Forelimb muscle (tissue), 1 donor: ENCODE measurements around the gene PPM1F. TPM values are rescaled to one million over a fixed set of nuclear protein-coding genes. Genes with fewer than 3 reads are reported as not detected.
A peak's percentile ranks its signal among the peaks of the same experiment; 100 is the strongest.
"Not testable (repeated sequence)": the region's sequence is repeated elsewhere in the genome, so short reads cannot be mapped to it uniquely, and the experiment has no call there.

Experiments used
- DNase-seq: peaks from one replicate; pipeline ENCODE4 v3.0.0-alpha.2; 2013; ENCODE audit warnings: low read depth
- polyA plus RNA-seq: library from polyadenylated mRNA; unstranded; fragments of 120-200 nt; gene quantifications from one replicate; pipeline ENCODE4 v1.2.1, GENCODE V29; 2013; ENCODE audit not compliant: insufficient read length

Gene PPM1F
- polyA plus RNA-seq, 1 donor, result 48.6 TPM

GRCh38 chr22:21942407-21943343 is 10.0 kb downstream of the PPM1F start:
- no peak for DNase-seq

- no peak for DNase-seq
Measured at GRCh38 chr22:21941921-21942320, 10.7 kb downstream of the PPM1F start.

- DNase-seq, result no peak
Measured at GRCh38 chr22:21940521-21940920, 12.1 kb downstream of the PPM1F start.

GRCh38 chr22:21939935-21940334 is 12.7 kb downstream of the PPM1F start:
- not testable (repeated sequence) for DNase-seq

GRCh38 chr22:21939461-21939913 is 13.2 kb downstream of the PPM1F start:
- no peak for DNase-seq

GRCh38 chr22:21938906-21939305 is 13.7 kb downstream of the PPM1F start:
- DNase-seq, result no peak

GRCh38 chr22:21938071-21938822 is 14.4 kb downstream of the PPM1F start:
- peak; percentile 78 for DNase-seq

- no peak for DNase-seq
Measured at GRCh38 chr22:21937821-21938070, 14.9 kb downstream of the PPM1F start.

GRCh38 chr22:21937041-21937820 is 15.4 kb downstream of the PPM1F start:
- no peak for DNase-seq

- DNase-seq, result no peak
Measured at GRCh38 chr22:21936151-21936775, 16.4 kb downstream of the PPM1F start.

- DNase-seq, result no peak
Measured at GRCh38 chr22:21933910-21934309, 18.7 kb downstream of the PPM1F start.

- no peak for DNase-seq
Measured at GRCh38 chr22:21933413-21933812, 19.2 kb downstream of the PPM1F start.

GRCh38 chr22:21932347-21932746 is 20.3 kb downstream of the PPM1F start:
- DNase-seq, result no peak

- no peak for DNase-seq
Measured at GRCh38 chr22:21931056-21931455, 21.6 kb downstream of the PPM1F start.

- DNase-seq, result no peak
Measured at GRCh38 chr22:21929253-21929652, 23.4 kb downstream of the PPM1F start.

GRCh38 chr22:21928048-21928447 is 24.6 kb downstream of the PPM1F start:
- DNase-seq, result no peak

- DNase-seq, result no peak
Measured at GRCh38 chr22:21927174-21927823, 25.3 kb downstream of the PPM1F start.

- DNase-seq, result no peak
Measured at GRCh38 chr22:21926728-21927127, 25.9 kb downstream of the PPM1F start.

- DNase-seq, result no peak
Measured at GRCh38 chr22:21923163-21923561, 29.5 kb downstream of the PPM1F start.

GRCh38 chr22:21922370-21923162 is 30.1 kb downstream of the PPM1F start:
- DNase-seq, result no peak
